ENCODE results near the gene CPTP. TPM values are rescaled to one million over a fixed set of nuclear protein-coding genes. Genes with fewer than 3 reads are reported as not detected.

CPTP gene
- total and polyA plus RNA-seq, 10 of the 15 experiments (the other 5 are each of a cell fraction or from before 2014, with no cell fraction given) = 0.06 to 24.3 (median 10.0) TPM

- Histone ChIP-seq H3K9me3 (replicated peaks; ENCODE audit: control insufficient read depth, insufficient read depth, low read length) (no peaks in the 10 kb centered on the region), H3K36me3 (ENCODE audit: control insufficient read depth in 2 of 2, insufficient read depth in 2 of 2, low read length in 1 of 2) (peaks cover 0 to 4% of the 10 kb centered on the region in 2 experiments; a peak in 1 of 4 replicates), H3K27me3 (replicated peaks in 1 of 2; ENCODE audit: control insufficient read depth in 2 of 2, insufficient read depth in 2 of 2, low read length in 1 of 2) (no peaks in the 10 kb centered on the region), H3K4me2 (ENCODE audit: control insufficient read depth, insufficient read depth) (no peak overlapping the region), H3K27ac (ENCODE audit: control insufficient read depth, insufficient read depth) (no peak overlapping the region), H3K4me1 (ENCODE audit: control insufficient read depth, insufficient read depth, low read length) (peaks cover 18% of the 10 kb centered on the region), H3K4me3 (no peak overlapping the region), H3K79me2 (ENCODE audit: control insufficient read depth, insufficient read depth, low read length) (peaks cover 28% of the 10 kb centered on the region), H2AFZ (ENCODE audit: control insufficient read depth, low read depth, low read length) (no peak overlapping the region), H4K20me1 (ENCODE audit: control insufficient read depth, insufficient read depth) (peaks cover 4% of the 10 kb centered on the region; the same call in 1 of the 2 replicates), H3K9ac (ENCODE audit: control insufficient read depth, insufficient read depth, low read length) (no peak overlapping the region)
- FAIRE-seq (no peak), DNase-seq (ENCODE audit: low read depth, low spot score) (no peak), ATAC-seq (no peak)
- 68% methylated on average over 9 of the region's 9 CpGs for whole genome bisulfite sequencing (ENCODE audit: insufficient coverage, insufficient replicate concordance, low lambda C conversion rate, missing lambda C conversion rate)
- TF ChIP-seq SPI1 (IDR thresholded peaks at IDR 0.05; ENCODE audit: borderline replicate concordance, insufficient read depth, low read depth, low read length) (no peak), SREBF2 (IDR thresholded peaks at IDR 0.05; ENCODE audit: low read length) (no peak), HDAC2 (IDR thresholded peaks at IDR 0.05) (no peak), PAX5 (IDR thresholded peaks at IDR 0.05; ENCODE audit: borderline replicate concordance, low read depth, low read length) (no peak), ZBED1 (IDR thresholded peaks at IDR 0.05; ENCODE audit: borderline replicate concordance) (no peak), KAT2A (conservative IDR thresholded peaks at IDR 0.05; ENCODE audit: control insufficient read depth, low read depth, low read length) (no peak)
- TF ChIP-seq, protein P1, sequence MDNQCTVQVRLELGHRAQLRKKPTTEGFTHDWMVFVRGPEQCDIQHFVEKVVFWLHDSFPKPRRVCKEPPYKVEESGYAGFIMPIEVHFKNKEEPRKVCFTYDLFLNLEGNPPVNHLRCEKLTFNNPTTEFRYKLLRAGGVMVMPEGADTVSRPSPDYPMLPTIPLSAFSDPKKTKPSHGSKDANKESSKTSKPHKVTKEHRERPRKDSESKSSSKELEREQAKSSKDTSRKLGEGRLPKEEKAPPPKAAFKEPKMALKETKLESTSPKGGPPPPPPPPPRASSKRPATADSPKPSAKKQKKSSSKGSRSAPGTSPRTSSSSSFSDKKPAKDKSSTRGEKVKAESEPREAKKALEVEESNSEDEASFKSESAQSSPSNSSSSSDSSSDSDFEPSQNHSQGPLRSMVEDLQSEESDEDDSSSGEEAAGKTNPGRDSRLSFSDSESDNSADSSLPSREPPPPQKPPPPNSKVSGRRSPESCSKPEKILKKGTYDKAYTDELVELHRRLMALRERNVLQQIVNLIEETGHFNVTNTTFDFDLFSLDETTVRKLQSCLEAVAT (IDR thresholded peaks at IDR 0.05) = no peak
- no TSS peak for BruUV-seq (replicated peaks)
- intact Hi-C loops (cut with micrococcal nuclease; ENCODE audit: unreplicated experiment) = no loop called here
- CTCF ChIA-PET = interaction anchor here (0.6 kb wide), 1 partner anchor 154 kb away, joined by 3 read pairs; no protein-coding TSS in a partner anchor
- in situ Hi-C loops (cut with MboI) = no loop called here
- POLR2A ChIA-PET = no interaction called here
- RAD21 ChIA-PET (ENCODE audit: unreplicated experiment) = no interaction called here
- SMC1A ChIA-PET (ENCODE audit: uncharacterized antibody, unreplicated experiment) = no interaction called here
These were observed 48.8 kb upstream of the CPTP start for GRCh38 chr1:1275836-1276235.

- H3K36me3 ChIP-seq (ENCODE audit: control insufficient read depth in 2 of 2, insufficient read depth in 2 of 2, low read length in 1 of 2) = no peaks in the 10 kb centered on the region
- ATAC-seq (no peak), DNase-seq (ENCODE audit: low read depth, low spot score) (no peak), FAIRE-seq (no peak)
- H3K9me3 ChIP-seq (replicated peaks; ENCODE audit: control insufficient read depth, insufficient read depth, low read length) = no peaks in the 10 kb centered on the region
- 73% methylated on average over 13 of the region's 13 CpGs for WGBS (ENCODE audit: insufficient coverage, insufficient replicate concordance, low lambda C conversion rate, missing lambda C conversion rate)
- peaks cover 3% of the 10 kb centered on the region for H3K4me1 ChIP-seq (ENCODE audit: control insufficient read depth, insufficient read depth, low read length)
- H3K9ac ChIP-seq (ENCODE audit: control insufficient read depth, insufficient read depth, low read length) = no peak overlapping the region
- RAD21 ChIA-PET (ENCODE audit: unreplicated experiment) = no interaction called here
- TF ChIP-seq CREB1 (IDR thresholded peaks at IDR 0.05; ENCODE audit: low read depth) = no peak
- no peak for TF ChIP-seq HDGF (IDR thresholded peaks at IDR 0.05)
- TF ChIP-seq GABPA (IDR thresholded peaks at IDR 0.05; ENCODE audit: low read depth) = no peak
- TF ChIP-seq MEF2B (IDR thresholded peaks at IDR 0.05; ENCODE audit: partially characterized antibody, poor library complexity, severe bottlenecking) = no peak
- TF ChIP-seq TBL1XR1 (IDR thresholded peaks at IDR 0.05; ENCODE audit: low read depth, low read length) = no peak
- no peak for TF ChIP-seq CBX5 (IDR thresholded peaks at IDR 0.05; ENCODE audit: low read depth)
- no peak for TF ChIP-seq E2F4 (IDR thresholded peaks at IDR 0.05; ENCODE audit: low read depth, low read length)
- TF ChIP-seq ZBED1 (IDR thresholded peaks at IDR 0.05; ENCODE audit: borderline replicate concordance) = no peak
- no peak for TF ChIP-seq TARDBP (IDR thresholded peaks at IDR 0.05; ENCODE audit: borderline replicate concordance)
- no peak for TF ChIP-seq ZNF384 (IDR thresholded peaks at IDR 0.05; ENCODE audit: borderline replicate concordance, low read depth, low read length)
- intact Hi-C loops (cut with micrococcal nuclease; ENCODE audit: unreplicated experiment) = no loop called here
- peaks cover under 1% of the 10 kb centered on the region for H3K79me2 ChIP-seq (ENCODE audit: control insufficient read depth, insufficient read depth, low read length)
- POLR2A ChIA-PET = interaction anchor here (0.7 kb wide), 1 partner anchor 94 kb away, joined by 3 read pairs; no protein-coding TSS in a partner anchor
- SMC1A ChIA-PET (ENCODE audit: uncharacterized antibody, unreplicated experiment) = interaction anchor here (0.7 kb wide), 1 partner anchor 97 kb away, joined by 3 read pairs; the partner anchor contains the start of gene AURKAIP1
- in situ Hi-C loops (cut with MboI) = no loop called here
- no peak overlapping the region for H2AFZ ChIP-seq (ENCODE audit: control insufficient read depth, low read depth, low read length)
- no TSS peak for BruUV-seq (replicated peaks)
- no peaks in the 10 kb centered on the region for H4K20me1 ChIP-seq (ENCODE audit: control insufficient read depth, insufficient read depth)
- H3K27ac ChIP-seq (ENCODE audit: control insufficient read depth, insufficient read depth) = no peak overlapping the region
- no peak overlapping the region for H3K4me2 ChIP-seq (ENCODE audit: control insufficient read depth, insufficient read depth)
- no peaks in the 10 kb centered on the region for H3K27me3 ChIP-seq (replicated peaks in 1 of 2; ENCODE audit: control insufficient read depth in 2 of 2, insufficient read depth in 2 of 2, low read length in 1 of 2)
- H3K4me3 ChIP-seq = no peak overlapping the region
- CTCF ChIA-PET = no interaction called here
These were observed 46.0 kb upstream of the CPTP start for GRCh38 chr1:1278620-1279019.

Measured in GM12878 (cell line).